GM12875 (cell line): ENCODE measurements around the gene FREM2.

Source experiments
- H3K4me3 ChIP-seq: one replicate; pipeline ENCODE4 v1.5.1; 2011; ENCODE audit warnings: low read depth, low read length, control low read depth
- TF ChIP-seq, protein P1 (sequence below): IDR thresholded peaks from 2 replicates; pipeline ENCODE4 v1.5.1; 2011; ENCODE audit warnings: low read depth, mild to moderate bottlenecking, control low read depth, inconsistent platforms, low read length, moderate library complexity, borderline replicate concordance; ENCODE audit not compliant: insufficient read depth

FREM2 gene

DNA sequence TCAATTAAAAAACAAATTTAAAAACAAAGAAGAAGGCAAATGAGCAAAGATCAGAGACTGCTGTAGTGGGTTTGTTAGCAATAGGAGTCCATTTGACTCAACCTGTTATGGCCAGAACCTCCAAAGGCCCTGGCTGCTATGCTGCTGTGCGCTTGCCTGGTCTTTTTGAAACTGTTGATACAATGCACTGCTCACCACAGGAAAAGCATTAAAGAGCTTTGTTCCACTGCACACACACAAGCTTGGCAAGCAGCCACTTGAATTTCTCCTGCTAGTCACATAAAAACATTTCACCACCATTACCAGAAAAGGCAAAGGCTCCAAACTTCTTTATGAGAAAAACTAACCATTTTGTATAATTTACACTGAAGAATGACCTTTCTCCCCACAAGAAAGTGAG is 132.2 kb downstream of the FREM2 start:
- TF ChIP-seq, protein P1, sequence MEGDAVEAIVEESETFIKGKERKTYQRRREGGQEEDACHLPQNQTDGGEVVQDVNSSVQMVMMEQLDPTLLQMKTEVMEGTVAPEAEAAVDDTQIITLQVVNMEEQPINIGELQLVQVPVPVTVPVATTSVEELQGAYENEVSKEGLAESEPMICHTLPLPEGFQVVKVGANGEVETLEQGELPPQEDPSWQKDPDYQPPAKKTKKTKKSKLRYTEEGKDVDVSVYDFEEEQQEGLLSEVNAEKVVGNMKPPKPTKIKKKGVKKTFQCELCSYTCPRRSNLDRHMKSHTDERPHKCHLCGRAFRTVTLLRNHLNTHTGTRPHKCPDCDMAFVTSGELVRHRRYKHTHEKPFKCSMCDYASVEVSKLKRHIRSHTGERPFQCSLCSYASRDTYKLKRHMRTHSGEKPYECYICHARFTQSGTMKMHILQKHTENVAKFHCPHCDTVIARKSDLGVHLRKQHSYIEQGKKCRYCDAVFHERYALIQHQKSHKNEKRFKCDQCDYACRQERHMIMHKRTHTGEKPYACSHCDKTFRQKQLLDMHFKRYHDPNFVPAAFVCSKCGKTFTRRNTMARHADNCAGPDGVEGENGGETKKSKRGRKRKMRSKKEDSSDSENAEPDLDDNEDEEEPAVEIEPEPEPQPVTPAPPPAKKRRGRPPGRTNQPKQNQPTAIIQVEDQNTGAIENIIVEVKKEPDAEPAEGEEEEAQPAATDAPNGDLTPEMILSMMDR = no peak
- H3K4me3 ChIP-seq = no peak overlapping the region

DNA sequence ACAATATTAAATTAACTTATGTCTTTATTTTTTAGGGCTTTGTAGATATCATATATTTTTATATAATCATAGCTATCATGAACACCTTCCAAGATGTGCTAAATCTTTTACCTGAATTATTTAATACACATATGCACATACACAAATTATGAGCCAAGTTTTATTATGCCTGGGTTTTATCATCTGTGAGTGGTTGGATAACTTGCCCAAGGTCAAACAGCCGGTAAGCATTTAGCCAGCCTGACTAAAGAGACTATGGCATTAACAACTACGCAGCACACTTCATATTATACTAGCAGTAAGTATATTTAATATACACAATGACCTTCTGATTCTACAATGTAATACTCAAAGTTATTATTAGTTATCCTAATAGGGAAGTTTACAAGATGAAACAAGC is 132.7 kb downstream of the FREM2 start:
- TF ChIP-seq, protein P1 = no peak
- no peak overlapping the region for H3K4me3 ChIP-seq

DNA sequence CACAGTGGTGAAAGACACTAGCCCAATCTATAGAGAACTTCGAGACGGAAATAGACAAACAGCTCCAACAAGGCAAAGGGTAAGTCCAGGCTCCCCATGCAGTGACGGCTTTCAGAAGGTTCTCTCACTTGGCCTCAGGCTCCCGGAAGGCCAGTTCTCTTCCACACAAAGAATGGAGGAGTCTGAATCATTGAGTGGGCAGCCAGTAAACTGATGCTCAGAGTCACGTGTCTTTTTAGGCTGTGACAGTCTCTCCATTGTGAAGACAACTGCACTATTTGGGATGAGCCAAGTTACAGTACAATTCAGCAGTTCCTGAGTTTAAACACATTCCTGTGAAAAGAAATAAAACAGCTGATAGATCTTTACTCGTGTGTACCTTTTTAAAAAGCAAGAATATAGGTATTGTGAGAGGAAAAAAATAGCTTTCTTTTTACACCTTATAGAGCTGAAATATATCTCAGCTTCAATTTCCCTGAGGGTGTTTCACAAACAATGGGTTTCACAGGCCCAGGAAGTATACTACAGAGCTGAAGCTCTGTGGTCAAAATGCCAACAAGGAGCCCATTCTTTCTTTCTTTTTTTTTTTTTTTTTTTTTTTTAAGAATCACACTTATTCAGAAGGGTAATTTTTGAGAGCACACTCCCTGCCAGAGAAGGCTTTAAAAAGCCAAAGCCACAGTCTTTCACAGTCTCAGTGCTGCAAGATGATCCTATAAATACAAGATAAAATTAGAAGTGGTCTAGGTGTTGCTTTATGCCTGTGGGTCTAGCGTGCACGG is 135.1 kb downstream of the FREM2 start:
- no peak overlapping the region for H3K4me3 ChIP-seq
- TF ChIP-seq, protein P1 = no peak

DNA sequence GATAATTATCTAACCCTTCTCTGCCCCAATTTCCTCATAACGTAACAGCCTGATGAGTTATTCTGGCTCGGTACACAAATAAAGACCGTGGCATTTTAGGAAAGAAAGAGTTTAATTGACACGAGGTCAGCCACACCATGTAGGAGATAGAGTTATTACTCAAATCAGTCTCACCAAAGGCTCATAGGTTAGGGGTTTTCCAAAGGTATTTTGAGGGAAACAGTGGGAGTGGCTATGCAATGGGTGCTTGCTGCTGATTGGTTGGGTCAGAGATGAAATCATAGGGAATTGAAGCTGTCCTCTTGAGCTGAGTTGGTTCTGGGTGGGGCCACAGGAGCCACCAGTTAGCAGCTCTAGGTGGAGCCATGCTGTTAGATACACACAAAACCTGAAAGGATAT is 137.5 kb downstream of the FREM2 start:
- H3K4me3 ChIP-seq = no peak overlapping the region

DNA sequence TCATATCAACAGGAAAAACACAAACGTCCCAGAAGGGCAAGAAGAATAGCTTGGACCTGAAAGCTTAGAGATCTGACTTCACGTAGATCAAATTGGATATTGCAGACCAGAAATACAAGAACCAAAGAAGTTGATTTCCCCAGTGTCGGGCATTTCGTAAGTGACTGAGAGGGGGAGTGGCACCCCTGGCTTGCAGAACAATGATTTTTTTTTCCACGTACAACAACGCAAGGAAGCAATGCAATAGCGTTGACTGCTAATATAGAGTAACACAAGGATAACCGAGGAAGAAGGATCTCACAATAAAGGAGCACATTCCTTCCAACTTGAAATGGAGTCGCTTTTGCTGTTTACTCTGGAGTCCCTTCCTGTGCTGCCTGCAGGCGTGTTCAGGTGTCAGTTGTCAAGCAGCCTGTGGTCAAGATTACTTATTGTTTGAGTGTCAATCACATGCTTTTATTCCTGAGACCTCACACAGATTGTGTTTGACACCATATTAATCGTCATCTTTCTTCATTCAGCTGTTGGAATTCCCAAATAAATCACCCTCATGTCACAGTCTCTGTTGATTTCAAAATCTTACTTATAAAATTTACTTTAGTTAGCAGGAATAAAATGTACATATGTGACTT is 139.4 kb downstream of the FREM2 start:
- TF ChIP-seq, protein P1 = no peak

More for the DNA sequence above, 137.5 kb downstream of the FREM2 start:
- TF ChIP-seq, protein P1 = no peak

DNA sequence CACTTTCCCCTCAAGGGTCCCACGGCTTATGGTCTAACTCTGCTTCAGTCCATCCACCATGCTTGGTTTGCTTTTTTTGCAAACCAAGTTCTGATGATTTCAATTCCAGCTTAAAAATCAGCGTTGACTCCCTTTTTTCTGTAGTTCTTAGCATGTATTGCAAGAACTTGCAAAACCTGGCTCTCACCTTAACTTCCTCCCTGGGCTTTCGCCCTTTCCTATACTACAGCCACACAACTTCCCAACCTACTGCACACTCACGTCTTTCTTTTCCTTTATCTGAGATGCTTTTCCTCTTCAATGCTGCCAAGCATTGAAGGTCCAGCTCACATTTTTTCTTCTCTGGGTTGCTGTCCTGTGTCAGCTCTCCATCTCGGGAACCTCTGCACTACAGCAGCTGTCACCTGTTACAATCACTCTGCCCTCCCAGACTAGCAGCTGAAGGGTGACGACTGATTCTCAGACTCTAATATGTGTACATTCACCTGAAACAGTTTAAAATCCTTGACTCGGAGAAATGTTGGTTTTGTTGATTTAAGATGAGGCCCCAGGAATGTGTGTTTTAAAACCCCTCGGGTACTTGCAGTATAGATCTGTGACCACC is 143.7 kb downstream of the FREM2 start:
- TF ChIP-seq, protein P1 = no peak

More for the DNA sequence above, 139.4 kb downstream of the FREM2 start:
- H3K4me3 ChIP-seq = no peak overlapping the region

More for the DNA sequence above, 143.7 kb downstream of the FREM2 start:
- H3K4me3 ChIP-seq = no peak overlapping the region
